Measurements from ENCODE around the gene CSRNP2. TPM values are rescaled to one million over a fixed set of nuclear protein-coding genes. Genes with fewer than 3 reads are reported as not detected.
A peak's percentile ranks its signal among the peaks of the same experiment; 100 is the strongest.

The CSRNP2 gene
- total RNA-seq, 1 experiment from 2014 or later: 33.7 TPM

DNA sequence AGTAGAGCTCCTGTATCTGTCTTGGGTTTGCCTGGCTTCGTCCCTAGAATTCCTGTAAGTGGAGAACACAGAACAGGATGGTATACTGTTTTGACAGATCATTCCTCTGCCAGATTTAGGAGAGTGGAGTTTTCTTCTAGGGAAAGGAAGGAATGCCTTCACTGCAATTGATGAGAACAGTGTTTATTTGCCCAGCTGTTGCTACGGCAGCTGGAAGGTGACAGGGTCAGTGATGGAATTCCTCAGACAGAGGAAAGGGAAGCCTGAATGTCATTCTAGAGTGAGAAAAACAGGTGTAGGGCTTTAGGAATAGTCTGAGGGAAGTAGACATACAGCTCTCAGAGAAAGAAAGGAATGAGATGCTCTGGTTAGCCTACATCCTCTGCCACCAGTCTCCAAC, 11.7 kb downstream of the CSRNP2 start:
- H3K9me3 Mint-ChIP-seq: no peaks in the 10 kb centered on the region
- no peak for DNase-seq (ENCODE audit: low spot score)
- TF ChIP-seq NFATC4 (CRISPR knock-in tag; IDR thresholded peaks at IDR 0.05): no peak
- TF ChIP-seq ZNF396 (CRISPR knock-in tag; IDR thresholded peaks at IDR 0.05; ENCODE audit: borderline replicate concordance): no peak
- no peak for TF ChIP-seq AFF4 (CRISPR knock-in tag; IDR thresholded peaks at IDR 0.05; ENCODE audit: borderline replicate concordance)
- TF ChIP-seq GRHL2 (CRISPR knock-in tag; IDR thresholded peaks at IDR 0.05; ENCODE audit: insufficient replicate concordance, severe bottlenecking): no peak
- no peak for TF ChIP-seq RORB (CRISPR knock-in tag; IDR thresholded peaks at IDR 0.05)
- TF ChIP-seq, protein P1, sequence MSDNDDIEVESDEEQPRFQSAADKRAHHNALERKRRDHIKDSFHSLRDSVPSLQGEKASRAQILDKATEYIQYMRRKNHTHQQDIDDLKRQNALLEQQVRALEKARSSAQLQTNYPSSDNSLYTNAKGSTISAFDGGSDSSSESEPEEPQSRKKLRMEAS (CRISPR knock-in tag; IDR thresholded peaks at IDR 0.05): no peak
- TF ChIP-seq NFE2L1 (CRISPR knock-in tag; IDR thresholded peaks at IDR 0.05): no peak
- no peak for TF ChIP-seq MYBL2 (CRISPR knock-in tag; IDR thresholded peaks at IDR 0.05)
- TF ChIP-seq CBFB (CRISPR knock-in tag; IDR thresholded peaks at IDR 0.05; ENCODE audit: low read depth): no peak
- no peak for TF ChIP-seq ZNF423 (CRISPR knock-in tag; IDR thresholded peaks at IDR 0.05)
- TF ChIP-seq NR3C1 (CRISPR knock-in tag; conservative IDR thresholded peaks at IDR 0.05; ENCODE audit: low read depth): no peak
- TF ChIP-seq OVOL2 (CRISPR knock-in tag; IDR thresholded peaks at IDR 0.05; ENCODE audit: borderline replicate concordance): no peak
- TF ChIP-seq, protein P2, sequence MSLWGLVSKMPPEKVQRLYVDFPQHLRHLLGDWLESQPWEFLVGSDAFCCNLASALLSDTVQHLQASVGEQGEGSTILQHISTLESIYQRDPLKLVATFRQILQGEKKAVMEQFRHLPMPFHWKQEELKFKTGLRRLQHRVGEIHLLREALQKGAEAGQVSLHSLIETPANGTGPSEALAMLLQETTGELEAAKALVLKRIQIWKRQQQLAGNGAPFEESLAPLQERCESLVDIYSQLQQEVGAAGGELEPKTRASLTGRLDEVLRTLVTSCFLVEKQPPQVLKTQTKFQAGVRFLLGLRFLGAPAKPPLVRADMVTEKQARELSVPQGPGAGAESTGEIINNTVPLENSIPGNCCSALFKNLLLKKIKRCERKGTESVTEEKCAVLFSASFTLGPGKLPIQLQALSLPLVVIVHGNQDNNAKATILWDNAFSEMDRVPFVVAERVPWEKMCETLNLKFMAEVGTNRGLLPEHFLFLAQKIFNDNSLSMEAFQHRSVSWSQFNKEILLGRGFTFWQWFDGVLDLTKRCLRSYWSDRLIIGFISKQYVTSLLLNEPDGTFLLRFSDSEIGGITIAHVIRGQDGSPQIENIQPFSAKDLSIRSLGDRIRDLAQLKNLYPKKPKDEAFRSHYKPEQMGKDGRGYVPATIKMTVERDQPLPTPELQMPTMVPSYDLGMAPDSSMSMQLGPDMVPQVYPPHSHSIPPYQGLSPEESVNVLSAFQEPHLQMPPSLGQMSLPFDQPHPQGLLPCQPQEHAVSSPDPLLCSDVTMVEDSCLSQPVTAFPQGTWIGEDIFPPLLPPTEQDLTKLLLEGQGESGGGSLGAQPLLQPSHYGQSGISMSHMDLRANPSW (CRISPR knock-in tag; conservative IDR thresholded peaks at IDR 0.05; ENCODE audit: low read depth): no peak
- no peaks in the 10 kb centered on the region for H3K4me1 Mint-ChIP-seq
- no peaks in the 10 kb centered on the region for H3K27me3 Mint-ChIP-seq (ENCODE audit: low read depth)
- no peak overlapping the region for H3K4me3 Mint-ChIP-seq
- H3K27ac Mint-ChIP-seq: no peak overlapping the region
- ChIA-PET CTCF (no interaction called here), POLR2A (no interaction called here)
- ATAC-seq: no peak
- H3K36me3 Mint-ChIP-seq: peaks cover 52% of the 10 kb centered on the region

- peak overlapping the region; percentile 10; the same call in 1 of the 2 replicates for H3K27ac Mint-ChIP-seq
- DNase-seq (ENCODE audit: low spot score) (no peak), ATAC-seq (no peak)
- TF ChIP-seq SP1 (CRISPR knock-in tag; conservative IDR thresholded peaks at IDR 0.05) (no peak), GABPB1 (CRISPR knock-in tag; IDR thresholded peaks at IDR 0.05) (peak; percentile 96)
- TF ChIP-seq, protein P3, sequence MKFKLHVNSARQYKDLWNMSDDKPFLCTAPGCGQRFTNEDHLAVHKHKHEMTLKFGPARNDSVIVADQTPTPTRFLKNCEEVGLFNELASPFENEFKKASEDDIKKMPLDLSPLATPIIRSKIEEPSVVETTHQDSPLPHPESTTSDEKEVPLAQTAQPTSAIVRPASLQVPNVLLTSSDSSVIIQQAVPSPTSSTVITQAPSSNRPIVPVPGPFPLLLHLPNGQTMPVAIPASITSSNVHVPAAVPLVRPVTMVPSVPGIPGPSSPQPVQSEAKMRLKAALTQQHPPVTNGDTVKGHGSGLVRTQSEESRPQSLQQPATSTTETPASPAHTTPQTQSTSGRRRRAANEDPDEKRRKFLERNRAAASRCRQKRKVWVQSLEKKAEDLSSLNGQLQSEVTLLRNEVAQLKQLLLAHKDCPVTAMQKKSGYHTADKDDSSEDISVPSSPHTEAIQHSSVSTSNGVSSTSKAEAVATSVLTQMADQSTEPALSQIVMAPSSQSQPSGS (CRISPR knock-in tag; IDR thresholded peaks at IDR 0.05; ENCODE audit: borderline replicate concordance, low read depth): no peak
- TF ChIP-seq, protein P4, sequence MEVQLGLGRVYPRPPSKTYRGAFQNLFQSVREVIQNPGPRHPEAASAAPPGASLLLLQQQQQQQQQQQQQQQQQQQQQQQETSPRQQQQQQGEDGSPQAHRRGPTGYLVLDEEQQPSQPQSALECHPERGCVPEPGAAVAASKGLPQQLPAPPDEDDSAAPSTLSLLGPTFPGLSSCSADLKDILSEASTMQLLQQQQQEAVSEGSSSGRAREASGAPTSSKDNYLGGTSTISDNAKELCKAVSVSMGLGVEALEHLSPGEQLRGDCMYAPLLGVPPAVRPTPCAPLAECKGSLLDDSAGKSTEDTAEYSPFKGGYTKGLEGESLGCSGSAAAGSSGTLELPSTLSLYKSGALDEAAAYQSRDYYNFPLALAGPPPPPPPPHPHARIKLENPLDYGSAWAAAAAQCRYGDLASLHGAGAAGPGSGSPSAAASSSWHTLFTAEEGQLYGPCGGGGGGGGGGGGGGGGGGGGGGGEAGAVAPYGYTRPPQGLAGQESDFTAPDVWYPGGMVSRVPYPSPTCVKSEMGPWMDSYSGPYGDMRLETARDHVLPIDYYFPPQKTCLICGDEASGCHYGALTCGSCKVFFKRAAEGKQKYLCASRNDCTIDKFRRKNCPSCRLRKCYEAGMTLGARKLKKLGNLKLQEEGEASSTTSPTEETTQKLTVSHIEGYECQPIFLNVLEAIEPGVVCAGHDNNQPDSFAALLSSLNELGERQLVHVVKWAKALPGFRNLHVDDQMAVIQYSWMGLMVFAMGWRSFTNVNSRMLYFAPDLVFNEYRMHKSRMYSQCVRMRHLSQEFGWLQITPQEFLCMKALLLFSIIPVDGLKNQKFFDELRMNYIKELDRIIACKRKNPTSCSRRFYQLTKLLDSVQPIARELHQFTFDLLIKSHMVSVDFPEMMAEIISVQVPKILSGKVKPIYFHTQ (CRISPR knock-in tag; IDR thresholded peaks at IDR 0.05): no peak
- no peak overlapping the region for H3K4me3 Mint-ChIP-seq
- no peaks in the 10 kb centered on the region for H3K27me3 Mint-ChIP-seq (ENCODE audit: low read depth)
- no peaks in the 10 kb centered on the region for H3K4me1 Mint-ChIP-seq
- POLR2A ChIA-PET: no interaction called here
- H3K36me3 Mint-ChIP-seq: peaks cover 64% of the 10 kb centered on the region
- CTCF ChIA-PET: no interaction called here
- no peaks in the 10 kb centered on the region for H3K9me3 Mint-ChIP-seq
Observed at GRCh38 chr12:51070004-51070403, 13.4 kb downstream of the CSRNP2 start.
